ENCODE data around the gene PRKCA.

PRKCA gene

GRCh38 chr17:66468241-66469087, 166.1 kb downstream of the PRKCA start:
- no peak overlapping the region for H3K4me3 ChIP-seq (ENCODE audit: low read length, poor library complexity, severe bottlenecking)
- TF ChIP-seq EZH2phosphoT487 (IDR thresholded peaks at IDR 0.05; ENCODE audit: borderline replicate concordance), result no peak
- no peak for TF ChIP-seq CTCF (conservative IDR thresholded peaks at IDR 0.05; ENCODE audit: low read length)
- H3K79me2 ChIP-seq (ENCODE audit: insufficient read depth, low read length), result no peaks in the 10 kb centered on the region
- H2AFZ ChIP-seq (ENCODE audit: low read length), result no peak overlapping the region
- no peaks in the 10 kb centered on the region for H3K4me1 ChIP-seq (ENCODE audit: insufficient read depth, low read length, poor library complexity, severe bottlenecking)
- H4K20me1 ChIP-seq (ENCODE audit: insufficient read depth, low read length, poor library complexity, severe bottlenecking), result no peaks in the 10 kb centered on the region
- no peaks in the 10 kb centered on the region for H3K36me3 ChIP-seq (ENCODE audit: insufficient read depth, low read length)
- no peak overlapping the region for H3K9ac ChIP-seq (ENCODE audit: low read depth, low read length, poor library complexity, severe bottlenecking)
- no peak overlapping the region for H3K4me2 ChIP-seq (ENCODE audit: low read depth, low read length, poor library complexity, severe bottlenecking)
- H3K27me3 ChIP-seq (ENCODE audit: insufficient read depth, low read length, poor library complexity, severe bottlenecking), result no peaks in the 10 kb centered on the region
- H3F3A ChIP-seq (ENCODE audit: low read depth), result no peaks in the 10 kb centered on the region
- no peaks in the 10 kb centered on the region for H3K9me3 ChIP-seq (ENCODE audit: insufficient read depth, low read depth, low read length)
- no peaks in the 10 kb centered on the region for H3K9me2 ChIP-seq (replicated peaks; ENCODE audit: low read depth, low read length)

GRCh38 chr17:66469088-66469442, 166.7 kb downstream of the PRKCA start:
- H4K20me1 ChIP-seq (ENCODE audit: insufficient read depth, low read length, poor library complexity, severe bottlenecking), result no peaks in the 10 kb centered on the region

GRCh38 chr17:66469461-66469860, 167.0 kb downstream of the PRKCA start:
- H3K9me2 ChIP-seq (replicated peaks; ENCODE audit: low read depth, low read length), result no peaks in the 10 kb centered on the region
- no peaks in the 10 kb centered on the region for H3K9me3 ChIP-seq (ENCODE audit: insufficient read depth, low read depth, low read length)
- H3F3A ChIP-seq (ENCODE audit: low read depth), result no peaks in the 10 kb centered on the region
- H3K79me2 ChIP-seq (ENCODE audit: insufficient read depth, low read length), result no peaks in the 10 kb centered on the region
- no peak overlapping the region for H2AFZ ChIP-seq (ENCODE audit: low read length)
- no peak overlapping the region for H3K4me2 ChIP-seq (ENCODE audit: low read depth, low read length, poor library complexity, severe bottlenecking)
- H3K4me1 ChIP-seq (ENCODE audit: insufficient read depth, low read length, poor library complexity, severe bottlenecking), result no peaks in the 10 kb centered on the region
- no peak overlapping the region for H3K9ac ChIP-seq (ENCODE audit: low read depth, low read length, poor library complexity, severe bottlenecking)
- no peaks in the 10 kb centered on the region for H4K20me1 ChIP-seq (ENCODE audit: insufficient read depth, low read length, poor library complexity, severe bottlenecking)
- H3K27me3 ChIP-seq (ENCODE audit: insufficient read depth, low read length, poor library complexity, severe bottlenecking), result no peaks in the 10 kb centered on the region
- TF ChIP-seq EZH2phosphoT487 (IDR thresholded peaks at IDR 0.05; ENCODE audit: borderline replicate concordance) (no peak), CTCF (conservative IDR thresholded peaks at IDR 0.05; ENCODE audit: low read length) (no peak)
- no peak overlapping the region for H3K4me3 ChIP-seq (ENCODE audit: low read length, poor library complexity, severe bottlenecking)
- H3K36me3 ChIP-seq (ENCODE audit: insufficient read depth, low read length), result no peaks in the 10 kb centered on the region

More at GRCh38 chr17:66469088-66469442, 166.7 kb downstream of the PRKCA start:
- H3K4me3 ChIP-seq (ENCODE audit: low read length, poor library complexity, severe bottlenecking), result no peak overlapping the region
- H3K9me3 ChIP-seq (ENCODE audit: insufficient read depth, low read depth, low read length), result no peaks in the 10 kb centered on the region
- no peaks in the 10 kb centered on the region for H3F3A ChIP-seq (ENCODE audit: low read depth)
- H3K4me2 ChIP-seq (ENCODE audit: low read depth, low read length, poor library complexity, severe bottlenecking), result no peak overlapping the region
- no peak for TF ChIP-seq CTCF (conservative IDR thresholded peaks at IDR 0.05; ENCODE audit: low read length)
- H3K36me3 ChIP-seq (ENCODE audit: insufficient read depth, low read length), result no peaks in the 10 kb centered on the region
- H3K79me2 ChIP-seq (ENCODE audit: insufficient read depth, low read length), result no peaks in the 10 kb centered on the region
- no peaks in the 10 kb centered on the region for H3K9me2 ChIP-seq (replicated peaks; ENCODE audit: low read depth, low read length)
- H2AFZ ChIP-seq (ENCODE audit: low read length), result no peak overlapping the region
- H3K27me3 ChIP-seq (ENCODE audit: insufficient read depth, low read length, poor library complexity, severe bottlenecking), result no peaks in the 10 kb centered on the region
- H3K9ac ChIP-seq (ENCODE audit: low read depth, low read length, poor library complexity, severe bottlenecking), result no peak overlapping the region
- H3K4me1 ChIP-seq (ENCODE audit: insufficient read depth, low read length, poor library complexity, severe bottlenecking), result no peaks in the 10 kb centered on the region
